HK-2 (cell line): ENCODE measurements around the gene CHCHD6.

Source experiments
- DNase-seq: peaks from one replicate; pipeline ENCODE4 v3.0.0-alpha.2; 2018; ENCODE audit not compliant: unreplicated experiment

Gene CHCHD6

DNA sequence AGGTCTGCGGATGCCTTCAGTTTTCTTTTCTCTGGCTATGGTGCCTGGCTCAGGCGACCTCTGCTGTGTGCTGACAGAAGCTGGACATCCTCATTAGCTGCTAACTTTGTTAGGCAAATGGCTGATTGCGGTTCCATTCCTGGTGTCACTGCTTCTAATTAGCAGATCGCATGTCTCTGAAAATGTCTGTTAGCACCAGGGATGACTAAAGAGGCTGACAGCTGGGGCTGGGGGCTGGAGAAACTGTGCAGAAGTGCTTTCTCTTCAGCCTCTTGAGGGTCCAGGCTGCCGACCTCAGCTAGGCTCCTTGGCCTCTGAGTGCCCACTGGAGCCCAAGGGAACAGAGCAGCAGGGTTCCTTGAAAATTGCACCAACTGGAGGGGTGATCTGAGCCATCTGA is 39.3 kb downstream of the CHCHD6 start:
- DNase-seq, result no peak

GRCh38 chr3:126743781-126744180 is 39.7 kb downstream of the CHCHD6 start:
- no peak for DNase-seq

DNA sequence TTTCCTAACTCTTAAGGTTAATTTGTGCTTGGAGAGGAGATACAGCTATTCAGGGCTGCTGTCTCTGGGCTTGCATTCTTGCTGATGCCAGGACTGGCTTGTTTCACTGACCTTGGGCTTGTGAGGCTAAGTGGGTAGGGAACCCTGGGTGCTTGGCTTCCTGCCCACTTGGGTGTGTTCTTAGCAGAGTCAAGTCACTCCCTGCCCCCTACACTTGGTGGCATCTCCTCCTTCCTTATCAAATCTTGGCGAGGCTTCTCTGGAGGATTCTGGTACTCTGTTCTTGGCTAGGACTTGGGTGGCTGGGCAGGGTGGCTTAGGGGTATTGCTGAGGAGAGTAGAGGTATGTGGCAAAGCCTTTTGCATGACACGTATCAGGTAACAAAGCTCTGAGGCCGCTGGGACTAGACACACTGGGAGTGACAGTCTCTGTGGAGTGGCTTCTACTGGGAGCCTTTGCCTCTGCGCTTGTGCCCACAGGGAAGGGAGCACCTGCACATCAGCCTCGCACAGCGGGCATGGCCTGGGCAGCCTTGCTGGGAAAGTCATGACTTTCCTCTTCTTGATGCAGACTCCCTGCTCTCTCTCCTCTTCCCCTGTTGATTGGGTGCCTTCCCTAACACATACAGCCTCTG is 41.8 kb downstream of the CHCHD6 start:
- DNase-seq, result no peak

GRCh38 chr3:126746395-126747177 is 42.5 kb downstream of the CHCHD6 start:
- DNase-seq, result no peak

GRCh38 chr3:126747768-126748167 is 43.7 kb downstream of the CHCHD6 start:
- DNase-seq, result no peak

GRCh38 chr3:126748701-126749546 is 44.9 kb downstream of the CHCHD6 start:
- DNase-seq, result no peak

- no peak for DNase-seq
Measured at GRCh38 chr3:126749547-126749875, 45.5 kb downstream of the CHCHD6 start.

DNA sequence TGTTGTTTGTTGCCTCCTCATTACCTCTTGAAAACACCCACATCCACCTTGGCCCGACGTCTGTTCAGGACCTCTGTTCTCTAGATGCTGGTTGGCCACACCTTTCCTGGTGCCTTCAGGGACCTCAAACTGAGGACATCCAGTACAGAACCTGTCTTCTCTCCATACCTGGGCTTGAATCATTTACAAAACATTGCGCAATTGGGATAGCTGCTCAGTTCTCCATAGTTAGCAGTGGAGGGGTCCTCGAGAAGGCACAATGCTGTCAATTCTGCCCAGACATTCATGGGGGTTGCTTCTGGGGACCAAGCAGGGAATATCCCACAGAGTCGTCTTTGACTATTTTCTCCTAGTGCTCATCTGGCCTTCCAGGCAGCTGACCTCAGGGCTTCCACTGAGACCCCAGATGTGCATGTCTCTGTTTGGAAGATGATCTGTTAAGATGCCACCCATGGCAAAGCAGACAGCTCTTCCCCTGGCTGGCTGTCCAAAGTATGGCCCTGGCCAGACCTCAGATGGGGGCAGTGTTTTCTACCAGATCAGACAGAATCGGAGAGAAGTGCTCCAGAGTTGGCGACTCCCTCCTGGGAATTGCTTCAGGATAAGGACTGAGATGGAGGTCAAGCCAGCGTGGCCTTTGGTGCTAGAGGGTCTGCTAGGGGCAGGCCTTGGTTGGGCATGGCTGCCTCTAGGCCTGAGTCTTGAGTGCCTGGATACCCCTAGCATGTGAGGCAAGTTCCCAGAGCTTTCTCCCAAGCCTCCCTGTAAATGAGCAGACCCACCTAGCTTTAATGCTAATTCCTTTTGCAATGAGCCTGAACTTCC is 46.1 kb downstream of the CHCHD6 start:
- no peak for DNase-seq

DNA sequence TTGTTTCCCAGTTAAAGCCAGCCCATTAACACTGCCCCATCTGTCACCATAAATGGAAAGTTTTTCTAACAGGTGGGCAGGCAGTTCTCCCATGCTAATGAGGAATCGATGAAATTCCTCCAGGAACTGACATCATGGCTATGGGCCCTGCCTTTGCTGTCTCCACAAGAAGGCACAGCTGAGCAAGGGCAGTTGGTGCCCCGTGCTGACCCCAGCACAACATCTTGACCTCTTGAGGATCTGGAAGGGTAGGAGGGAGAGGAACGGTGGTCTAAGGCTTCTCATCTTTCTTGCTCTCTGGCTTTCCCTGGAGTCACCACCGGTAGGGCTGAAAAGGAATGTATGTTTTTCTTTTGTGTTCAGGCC is 46.7 kb downstream of the CHCHD6 start:
- no peak for DNase-seq

DNA sequence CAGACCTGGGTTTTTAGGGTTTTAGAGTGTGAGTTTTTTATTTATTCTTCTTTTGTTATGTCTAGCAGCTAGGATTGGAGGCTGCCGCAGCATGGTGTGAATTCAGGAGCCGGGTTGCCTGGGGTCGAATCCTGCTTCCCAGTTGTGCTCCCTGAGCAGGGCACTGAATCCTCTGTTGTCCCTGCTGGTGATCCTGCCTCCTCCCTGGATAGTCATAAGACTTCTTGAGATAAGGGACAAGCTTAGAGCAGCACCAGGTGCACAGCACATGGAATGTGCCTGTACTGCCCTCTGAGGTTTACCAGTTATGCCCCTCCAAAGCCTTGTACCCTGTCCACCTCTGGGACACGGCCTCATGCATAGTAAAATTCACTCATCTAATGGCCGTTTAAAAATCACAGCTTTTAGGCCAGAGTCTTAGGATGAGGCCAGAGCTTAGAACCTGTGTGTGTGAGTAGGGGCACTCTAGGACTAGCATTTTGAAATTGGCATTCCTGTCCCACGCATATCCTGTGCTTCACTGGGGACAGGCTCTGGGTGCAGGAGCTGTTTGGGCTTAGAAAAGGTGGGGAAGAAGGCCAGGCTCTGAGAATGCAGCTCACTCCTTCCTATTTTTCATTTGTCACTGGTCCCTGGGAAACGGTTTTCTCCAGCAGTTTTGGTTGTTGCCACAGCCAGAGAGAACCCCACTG is 47.7 kb downstream of the CHCHD6 start:
- DNase-seq, result no peak

- peak; percentile 76 for DNase-seq
Measured at GRCh38 chr3:126752303-126753190, 48.5 kb downstream of the CHCHD6 start.

GRCh38 chr3:126753191-126754160 is 49.4 kb downstream of the CHCHD6 start:
- DNase-seq, result no peak

DNA sequence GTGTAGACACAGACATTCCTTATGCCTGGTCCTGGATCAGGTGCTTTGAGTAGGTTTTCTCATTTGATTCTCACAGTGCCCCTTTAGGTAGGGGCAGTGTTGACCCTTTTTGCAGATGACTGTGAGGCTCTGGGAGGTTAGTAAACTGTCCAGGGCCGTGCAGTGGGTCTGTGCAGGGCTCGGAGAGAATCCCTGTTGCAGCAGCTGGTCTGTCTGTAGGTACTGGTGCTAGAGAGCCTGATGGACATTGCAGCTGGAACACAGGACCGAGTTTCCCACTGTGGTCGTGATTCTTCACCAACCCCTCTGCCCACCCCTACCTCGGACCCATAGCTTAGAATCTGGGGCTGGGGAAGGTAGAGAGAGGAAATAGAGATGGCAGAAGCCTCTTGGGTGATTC is 51.8 kb downstream of the CHCHD6 start:
- no peak for DNase-seq

DNA sequence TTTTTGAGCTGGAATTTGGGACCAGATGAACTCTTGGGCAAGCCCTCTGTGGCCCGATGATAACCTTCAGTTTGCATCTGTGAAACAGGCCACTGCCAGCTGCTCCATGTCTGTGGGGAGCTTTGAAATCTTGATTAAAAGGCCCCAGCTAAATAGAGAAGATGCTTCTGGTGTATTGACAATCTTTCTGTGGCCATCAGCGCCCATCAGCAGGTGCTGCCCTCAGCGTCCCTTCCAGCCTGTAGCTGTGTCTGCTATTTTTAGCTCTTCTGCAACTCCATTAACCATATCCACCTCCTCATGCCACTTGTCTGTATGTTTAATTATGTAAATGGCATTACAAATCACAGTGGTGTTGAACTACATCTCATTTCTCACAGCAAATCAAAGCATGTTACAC is 54.0 kb downstream of the CHCHD6 start:
- no peak for DNase-seq

DNA sequence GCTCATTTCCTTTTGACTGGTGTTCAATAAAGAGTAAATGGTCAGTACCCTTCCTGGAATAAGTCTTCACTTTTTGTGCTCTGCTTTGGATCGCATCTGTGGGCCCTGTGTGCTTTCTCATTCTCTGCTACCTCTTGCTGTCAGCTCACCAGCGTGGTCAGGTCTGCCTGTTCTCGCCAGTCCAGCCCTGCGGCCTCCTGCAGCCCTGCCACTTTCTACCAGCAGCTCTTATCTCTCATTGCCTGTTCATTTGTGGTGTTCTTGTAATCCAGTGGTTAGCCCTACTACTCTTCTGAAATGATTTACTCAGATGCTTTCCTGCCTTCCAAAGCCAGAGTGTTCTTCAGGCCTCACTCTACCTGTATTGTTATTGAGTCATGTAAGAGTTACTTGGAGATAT is 54.8 kb downstream of the CHCHD6 start:
- no peak for DNase-seq

- no peak for DNase-seq
Measured at GRCh38 chr3:126760541-126760940, 56.5 kb downstream of the CHCHD6 start.

GRCh38 chr3:126763035-126763434 is 59.0 kb downstream of the CHCHD6 start:
- DNase-seq, result no peak

GRCh38 chr3:126765187-126766069 is 61.4 kb downstream of the CHCHD6 start:
- DNase-seq, result no peak
